ENCODE results near the gene CTBP1.
A peak's percentile ranks its signal among the peaks of the same experiment; 100 is the strongest.

The CTBP1 gene

GRCh38 chr4:1176398-1177273 lies 72.3 kb downstream of the CTBP1 start:
- H3K4me3 ChIP-seq (ENCODE audit: low read length in 2 of 2), result no peak overlapping the region
- H3K4me1 ChIP-seq (ENCODE audit: control insufficient read depth in 2 of 2, insufficient read depth in 2 of 2, low read length in 2 of 2), result peaks cover 8 to 28% of the 10 kb centered on the region in 2 donors
- H3K27ac ChIP-seq (ENCODE audit: low read depth in 2 of 2, low read length in 2 of 2), result no peak overlapping the region
- peaks cover 0 to 8% of the 10 kb centered on the region in 2 donors for H3K9me3 ChIP-seq (ENCODE audit: control insufficient read depth in 2 of 2, low read length in 2 of 2)
- H3K9ac ChIP-seq (ENCODE audit: low read depth in 1 of 2, low read length in 2 of 2), result peak overlapping the region in 1 of 2 donors; percentile 56
- no peaks in the 10 kb centered on the region for H3K36me3 ChIP-seq (ENCODE audit: control insufficient read depth in 2 of 2, insufficient read depth in 2 of 2, low read length in 2 of 2)
- peaks cover 8 to 13% of the 10 kb centered on the region in 2 donors for H3K27me3 ChIP-seq (ENCODE audit: control insufficient read depth in 2 of 2, insufficient read depth in 2 of 2, low read length in 2 of 2)

GRCh38 chr4:1175635-1176229 lies 73.2 kb downstream of the CTBP1 start:
- Histone ChIP-seq H3K27ac (ENCODE audit: low read depth in 2 of 2, low read length in 2 of 2) (no peak overlapping the region), H3K36me3 (ENCODE audit: control insufficient read depth in 2 of 2, insufficient read depth in 2 of 2, low read length in 2 of 2) (no peaks in the 10 kb centered on the region), H3K9me3 (ENCODE audit: control insufficient read depth in 2 of 2, low read length in 2 of 2) (peaks cover 0 to 2% of the 10 kb centered on the region in 2 donors), H3K4me1 (ENCODE audit: control insufficient read depth in 2 of 2, insufficient read depth in 2 of 2, low read length in 2 of 2) (peaks cover 10 to 32% of the 10 kb centered on the region in 2 donors), H3K27me3 (ENCODE audit: control insufficient read depth in 2 of 2, insufficient read depth in 2 of 2, low read length in 2 of 2) (peaks cover 13 to 20% of the 10 kb centered on the region in 2 donors), H3K9ac (ENCODE audit: low read depth in 1 of 2, low read length in 2 of 2) (no peak overlapping the region), H3K4me3 (ENCODE audit: low read length in 2 of 2) (no peak overlapping the region)

GRCh38 chr4:1174941-1175634 lies 73.8 kb downstream of the CTBP1 start:
- Histone ChIP-seq H3K9me3 (ENCODE audit: control insufficient read depth in 2 of 2, low read length in 2 of 2) (no peaks in the 10 kb centered on the region), H3K4me3 (ENCODE audit: low read length in 2 of 2) (no peak overlapping the region), H3K27me3 (ENCODE audit: control insufficient read depth in 2 of 2, insufficient read depth in 2 of 2, low read length in 2 of 2) (peaks cover 19 to 25% of the 10 kb centered on the region in 2 donors), H3K36me3 (ENCODE audit: control insufficient read depth in 2 of 2, insufficient read depth in 2 of 2, low read length in 2 of 2) (no peaks in the 10 kb centered on the region), H3K4me1 (ENCODE audit: control insufficient read depth in 2 of 2, insufficient read depth in 2 of 2, low read length in 2 of 2) (peaks cover 10 to 32% of the 10 kb centered on the region in 2 donors), H3K9ac (ENCODE audit: low read depth in 1 of 2, low read length in 2 of 2) (no peak overlapping the region), H3K27ac (ENCODE audit: low read depth in 2 of 2, low read length in 2 of 2) (no peak overlapping the region)

GRCh38 chr4:1172971-1173757 lies 75.8 kb downstream of the CTBP1 start:
- H3K9me3 ChIP-seq (ENCODE audit: control insufficient read depth in 2 of 2, low read length in 2 of 2), result no peaks in the 10 kb centered on the region
- H3K27ac ChIP-seq (ENCODE audit: low read depth in 2 of 2, low read length in 2 of 2), result peak overlapping the region; percentile 52 to 67
- no peak overlapping the region for H3K9ac ChIP-seq (ENCODE audit: low read depth in 1 of 2, low read length in 2 of 2)
- H3K36me3 ChIP-seq (ENCODE audit: control insufficient read depth in 2 of 2, insufficient read depth in 2 of 2, low read length in 2 of 2), result no peaks in the 10 kb centered on the region
- peaks cover 21 to 32% of the 10 kb centered on the region in 2 donors for H3K27me3 ChIP-seq (ENCODE audit: control insufficient read depth in 2 of 2, insufficient read depth in 2 of 2, low read length in 2 of 2)
- peaks cover 14 to 32% of the 10 kb centered on the region in 2 donors for H3K4me1 ChIP-seq (ENCODE audit: control insufficient read depth in 2 of 2, insufficient read depth in 2 of 2, low read length in 2 of 2)
- no peak overlapping the region for H3K4me3 ChIP-seq (ENCODE audit: low read length in 2 of 2)

- no peaks in the 10 kb centered on the region for H3K9me3 ChIP-seq (ENCODE audit: control insufficient read depth in 2 of 2, low read length in 2 of 2)
- H3K4me1 ChIP-seq (ENCODE audit: control insufficient read depth in 2 of 2, insufficient read depth in 2 of 2, low read length in 2 of 2), result peaks cover 19 to 26% of the 10 kb centered on the region in 2 donors
- H3K9ac ChIP-seq (ENCODE audit: low read depth in 1 of 2, low read length in 2 of 2), result peak within 1 kb of the TSS in 1 of 2 donors; percentile 61
- peak within 1 kb of the TSS; percentile 52 to 67 for H3K27ac ChIP-seq (ENCODE audit: low read depth in 2 of 2, low read length in 2 of 2)
- no peaks in the 10 kb centered on the region for H3K36me3 ChIP-seq (ENCODE audit: control insufficient read depth in 2 of 2, insufficient read depth in 2 of 2, low read length in 2 of 2)
- H3K4me3 ChIP-seq (ENCODE audit: low read length in 2 of 2), result peak within 1 kb of the TSS; percentile 37 to 44
- peaks cover 21 to 32% of the 10 kb centered on the region in 2 donors for H3K27me3 ChIP-seq (ENCODE audit: control insufficient read depth in 2 of 2, insufficient read depth in 2 of 2, low read length in 2 of 2)
These were observed 76.6 kb downstream of the CTBP1 start, which contains the start of gene SPON2 for GRCh38 chr4:1172228-1172851. Gene SPON2 (minus strand): TSS chr4:1172583.

GRCh38 chr4:1171311-1172227 lies 77.4 kb downstream of the CTBP1 start:
- H3K27me3 ChIP-seq (ENCODE audit: control insufficient read depth in 2 of 2, insufficient read depth in 2 of 2, low read length in 2 of 2), result peaks cover 21 to 32% of the 10 kb centered on the region in 2 donors
- no peaks in the 10 kb centered on the region for H3K36me3 ChIP-seq (ENCODE audit: control insufficient read depth in 2 of 2, insufficient read depth in 2 of 2, low read length in 2 of 2)
- H3K9ac ChIP-seq (ENCODE audit: low read depth in 1 of 2, low read length in 2 of 2), result peak overlapping the region in 1 of 2 donors; percentile 61
- peak overlapping the region; percentile 37 to 44 for H3K4me3 ChIP-seq (ENCODE audit: low read length in 2 of 2)
- no peaks in the 10 kb centered on the region for H3K9me3 ChIP-seq (ENCODE audit: control insufficient read depth in 2 of 2, low read length in 2 of 2)
- H3K27ac ChIP-seq (ENCODE audit: low read depth in 2 of 2, low read length in 2 of 2), result peak overlapping the region; percentile 27 to 48
- H3K4me1 ChIP-seq (ENCODE audit: control insufficient read depth in 2 of 2, insufficient read depth in 2 of 2, low read length in 2 of 2), result peaks cover 16 to 27% of the 10 kb centered on the region in 2 donors

- Histone ChIP-seq H3K27ac (ENCODE audit: low read depth in 2 of 2, low read length in 2 of 2) (no peak overlapping the region), H3K9ac (ENCODE audit: low read depth in 1 of 2, low read length in 2 of 2) (no peak overlapping the region), H3K9me3 (ENCODE audit: control insufficient read depth in 2 of 2, low read length in 2 of 2) (no peaks in the 10 kb centered on the region), H3K4me1 (ENCODE audit: control insufficient read depth in 2 of 2, insufficient read depth in 2 of 2, low read length in 2 of 2) (peaks cover 16 to 27% of the 10 kb centered on the region in 2 donors), H3K4me3 (ENCODE audit: low read length in 2 of 2) (peak overlapping the region in 1 of 2 donors; percentile 20), H3K27me3 (ENCODE audit: control insufficient read depth in 2 of 2, insufficient read depth in 2 of 2, low read length in 2 of 2) (peaks cover 21 to 32% of the 10 kb centered on the region in 2 donors), H3K36me3 (ENCODE audit: control insufficient read depth in 2 of 2, insufficient read depth in 2 of 2, low read length in 2 of 2) (no peaks in the 10 kb centered on the region)
These were observed 78.0 kb downstream of the CTBP1 start for GRCh38 chr4:1170976-1171310.

- Histone ChIP-seq H3K9ac (ENCODE audit: low read depth in 1 of 2, low read length in 2 of 2) (no peak overlapping the region), H3K36me3 (ENCODE audit: control insufficient read depth in 2 of 2, insufficient read depth in 2 of 2, low read length in 2 of 2) (no peaks in the 10 kb centered on the region), H3K27ac (ENCODE audit: low read depth in 2 of 2, low read length in 2 of 2) (no peak overlapping the region), H3K4me3 (ENCODE audit: low read length in 2 of 2) (no peak overlapping the region), H3K9me3 (ENCODE audit: control insufficient read depth in 2 of 2, low read length in 2 of 2) (no peaks in the 10 kb centered on the region), H3K27me3 (ENCODE audit: control insufficient read depth in 2 of 2, insufficient read depth in 2 of 2, low read length in 2 of 2) (peaks cover 21 to 32% of the 10 kb centered on the region in 2 donors), H3K4me1 (ENCODE audit: control insufficient read depth in 2 of 2, insufficient read depth in 2 of 2, low read length in 2 of 2) (peaks cover 16 to 27% of the 10 kb centered on the region in 2 donors)
These were observed 78.6 kb downstream of the CTBP1 start for GRCh38 chr4:1170156-1170975.
